Endometrial microvascular endothelial cells (primary cell): Measurements from ENCODE around the gene RALGDS. TPM values are rescaled to one million over a fixed set of nuclear protein-coding genes. Genes with fewer than 3 reads are reported as not detected.

Experiments used
- in situ Hi-C: cut with HindIII; loops from 2 replicates; pipeline ENCODE4 v1.10.0; 2017; ENCODE audit warnings: low sequenced_read_pairs, low pct_unique_long_range_greater_than_20kb; ENCODE audit errors: inconsistent ontology term
- total RNA-seq: library from RNA; depleted of rRNA; stranded (reverse); fragments of >200 nt; gene quantifications from one replicate; pipeline ENCODE4 v1.2.3, GENCODE V29; 2015; ENCODE audit errors: inconsistent ontology term

Gene RALGDS
- total RNA-seq, 1 donor from 2014 or later: 17.6 TPM

DNA sequence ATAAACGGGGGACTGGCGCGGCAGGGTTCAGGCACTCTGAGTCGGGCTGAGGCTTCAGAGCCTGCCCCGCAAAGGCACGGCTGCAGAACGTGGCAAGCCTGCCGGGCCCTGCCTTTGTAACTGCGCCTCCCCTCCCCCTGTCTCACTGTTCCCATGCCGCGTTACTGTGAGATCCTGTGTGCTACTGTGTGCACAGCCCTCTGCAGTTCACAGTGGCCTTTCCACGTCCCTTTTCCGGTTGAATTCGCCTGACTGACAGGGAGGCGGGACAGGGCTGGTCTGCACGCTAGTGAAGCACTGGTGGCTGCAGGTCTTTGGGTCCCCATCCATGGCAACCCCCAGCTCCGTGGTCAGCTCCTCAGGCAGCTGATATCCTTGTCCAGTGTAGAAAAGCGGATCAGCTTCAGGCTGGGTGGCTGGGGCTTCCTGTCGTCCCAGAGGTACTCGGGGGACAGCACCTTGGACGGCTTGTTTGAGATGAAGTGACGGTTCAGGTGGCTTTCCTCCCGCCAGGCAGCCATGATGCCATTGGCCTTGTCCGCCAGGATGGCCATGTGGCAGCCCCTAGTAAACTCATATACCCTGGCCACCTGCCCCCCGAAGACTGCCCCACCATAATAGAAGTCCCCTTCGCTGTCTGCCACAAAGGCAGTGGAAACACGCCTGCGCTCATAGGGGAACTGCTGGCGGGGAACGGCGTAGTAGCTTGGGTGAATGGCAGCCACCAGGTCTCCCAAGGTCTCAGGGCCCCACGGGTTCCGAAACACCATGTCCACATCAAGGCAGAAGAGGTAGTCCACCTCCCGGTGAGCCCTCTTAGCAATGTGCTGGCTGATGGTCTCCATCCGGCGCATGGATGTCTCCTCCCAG lies 32.4 kb upstream of the RALGDS start:
- in situ Hi-C loops: no loop called here

GRCh38 chr9:133151601-133152525 lies 30.8 kb upstream of the RALGDS start:
- in situ Hi-C loops: no loop called here

GRCh38 chr9:133151041-133151440 lies 30.0 kb upstream of the RALGDS start:
- in situ Hi-C loops: no loop called here

DNA sequence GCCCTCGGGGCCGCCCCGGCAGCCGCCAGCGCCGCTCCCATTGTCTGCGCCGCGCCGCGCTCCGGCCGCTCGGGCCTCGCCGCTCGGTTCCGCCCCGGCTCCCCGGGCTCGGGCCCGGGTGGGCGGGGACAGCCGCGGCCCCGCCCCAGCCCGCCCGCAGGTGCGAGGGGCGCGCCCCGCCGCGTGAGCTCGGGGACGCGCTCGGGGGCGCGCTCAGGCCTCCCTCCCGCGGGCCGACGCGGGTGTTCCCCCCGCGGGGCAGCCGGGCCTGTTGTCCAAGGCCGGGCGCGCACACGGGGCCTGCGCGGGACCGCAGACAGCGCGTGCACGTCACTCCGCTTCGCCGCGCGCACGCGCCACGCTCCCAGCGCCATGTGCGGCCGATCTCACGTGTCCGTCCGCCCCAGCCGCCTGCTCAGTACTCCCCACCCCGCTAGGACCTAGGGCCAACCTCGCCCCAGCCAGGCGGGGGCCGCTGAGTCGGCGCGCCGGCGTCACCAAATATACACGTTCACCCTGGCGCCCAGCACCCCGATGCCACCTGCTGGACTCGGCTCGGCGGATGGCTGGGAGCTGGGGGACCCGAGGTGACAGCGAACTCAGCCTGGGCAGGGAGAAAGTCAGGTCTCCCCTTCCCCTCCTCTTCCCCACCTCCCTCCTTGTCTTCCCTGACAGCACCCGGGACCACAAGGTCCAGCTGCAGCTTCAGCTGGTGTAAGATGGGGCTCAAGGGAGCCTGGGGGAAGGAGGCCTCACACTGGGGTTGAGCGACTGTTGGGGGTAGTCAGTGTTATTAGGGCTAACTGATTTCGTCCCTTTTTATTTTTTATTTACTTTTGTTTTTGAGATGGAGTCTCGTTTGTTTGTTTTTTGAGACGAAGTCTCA lies 28.3 kb upstream of the RALGDS start:
- in situ Hi-C loops: no loop called here

DNA sequence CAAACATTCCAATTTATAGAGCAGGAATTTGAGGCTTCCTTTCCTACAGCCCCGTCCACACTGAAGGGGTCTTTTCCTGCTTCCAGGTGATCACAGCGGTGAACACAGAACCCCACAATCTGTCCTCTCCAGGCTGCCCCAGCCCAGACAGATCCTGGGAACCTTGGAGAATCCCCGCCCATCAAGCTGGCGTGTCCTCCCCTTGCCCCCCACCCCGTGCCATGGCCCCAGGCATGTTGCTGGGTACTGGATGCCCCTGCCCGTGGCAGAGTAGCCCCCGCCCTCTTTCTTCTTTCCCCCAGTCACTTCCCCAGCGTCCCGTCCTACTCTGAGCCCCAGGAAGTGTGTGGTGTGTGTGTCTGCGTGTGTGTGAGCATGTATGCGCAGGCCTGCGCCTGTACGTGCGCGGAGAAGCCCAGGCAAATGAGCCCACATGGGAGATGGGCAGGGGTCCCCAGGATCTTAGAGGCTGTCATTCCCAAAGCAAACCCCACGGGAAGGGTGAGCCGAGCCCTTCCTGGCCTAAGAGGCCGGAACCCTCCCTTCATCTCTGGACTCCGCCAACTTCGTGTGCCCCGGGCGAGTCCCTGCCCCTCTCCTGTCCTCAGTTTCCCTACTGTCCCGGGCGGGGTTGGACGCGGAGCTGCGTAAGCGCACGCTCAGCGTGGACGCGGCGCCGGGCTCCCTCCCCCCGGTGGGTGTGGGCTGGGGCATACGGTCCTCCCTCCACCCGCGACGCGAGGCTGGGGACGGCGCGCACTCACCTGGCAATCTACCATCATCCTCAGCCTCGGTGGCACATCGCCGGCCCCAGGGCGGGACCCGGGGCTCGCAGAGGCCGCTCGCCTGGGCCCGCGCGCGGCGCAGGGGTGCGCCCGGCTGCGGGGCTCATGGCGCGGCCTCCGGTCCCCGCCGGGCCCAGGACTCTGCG lies 27.4 kb upstream of the RALGDS start:
- in situ Hi-C loops: no loop called here

DNA sequence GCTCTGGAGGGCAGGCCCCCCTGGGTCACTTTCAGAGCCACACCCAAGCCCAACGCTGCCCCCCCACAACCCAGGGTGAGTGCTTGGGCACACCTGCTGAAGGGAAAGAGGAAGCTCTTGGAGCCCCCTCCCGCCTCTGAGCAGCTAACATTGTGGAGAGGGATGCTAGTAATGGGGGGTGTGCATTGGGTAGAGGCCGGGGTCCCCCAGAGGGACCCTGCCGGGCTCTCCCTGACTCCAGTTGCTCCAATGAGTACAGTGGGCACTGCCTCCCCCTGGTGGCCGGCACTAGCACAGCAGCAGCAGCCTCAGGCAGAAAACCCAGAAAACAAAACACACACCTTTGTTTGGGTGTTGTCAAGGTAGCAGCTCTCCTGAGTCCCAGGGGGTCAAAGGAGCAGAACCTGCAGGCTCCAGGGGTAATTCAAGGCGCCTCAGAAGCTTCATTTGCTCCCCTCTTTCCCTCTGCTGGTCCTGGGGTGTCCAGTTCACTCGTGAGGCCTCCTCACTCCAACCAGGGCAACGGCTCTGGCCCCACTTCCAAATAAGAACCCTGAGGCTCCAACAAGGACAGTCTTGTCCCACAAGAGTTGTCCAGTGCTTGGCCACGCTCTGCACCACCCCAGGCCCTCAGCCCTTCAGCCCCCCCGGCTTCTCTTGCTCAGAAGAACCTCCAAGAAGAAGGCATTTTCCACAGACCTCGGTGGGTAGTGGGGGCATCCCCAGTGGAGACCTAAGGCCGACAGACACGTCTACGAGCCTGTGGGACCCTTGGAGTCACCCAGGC lies 26.6 kb upstream of the RALGDS start:
- in situ Hi-C loops: no loop called here

GRCh38 chr9:133146746-133147411 lies 25.8 kb upstream of the RALGDS start:
- in situ Hi-C loops: no loop called here

DNA sequence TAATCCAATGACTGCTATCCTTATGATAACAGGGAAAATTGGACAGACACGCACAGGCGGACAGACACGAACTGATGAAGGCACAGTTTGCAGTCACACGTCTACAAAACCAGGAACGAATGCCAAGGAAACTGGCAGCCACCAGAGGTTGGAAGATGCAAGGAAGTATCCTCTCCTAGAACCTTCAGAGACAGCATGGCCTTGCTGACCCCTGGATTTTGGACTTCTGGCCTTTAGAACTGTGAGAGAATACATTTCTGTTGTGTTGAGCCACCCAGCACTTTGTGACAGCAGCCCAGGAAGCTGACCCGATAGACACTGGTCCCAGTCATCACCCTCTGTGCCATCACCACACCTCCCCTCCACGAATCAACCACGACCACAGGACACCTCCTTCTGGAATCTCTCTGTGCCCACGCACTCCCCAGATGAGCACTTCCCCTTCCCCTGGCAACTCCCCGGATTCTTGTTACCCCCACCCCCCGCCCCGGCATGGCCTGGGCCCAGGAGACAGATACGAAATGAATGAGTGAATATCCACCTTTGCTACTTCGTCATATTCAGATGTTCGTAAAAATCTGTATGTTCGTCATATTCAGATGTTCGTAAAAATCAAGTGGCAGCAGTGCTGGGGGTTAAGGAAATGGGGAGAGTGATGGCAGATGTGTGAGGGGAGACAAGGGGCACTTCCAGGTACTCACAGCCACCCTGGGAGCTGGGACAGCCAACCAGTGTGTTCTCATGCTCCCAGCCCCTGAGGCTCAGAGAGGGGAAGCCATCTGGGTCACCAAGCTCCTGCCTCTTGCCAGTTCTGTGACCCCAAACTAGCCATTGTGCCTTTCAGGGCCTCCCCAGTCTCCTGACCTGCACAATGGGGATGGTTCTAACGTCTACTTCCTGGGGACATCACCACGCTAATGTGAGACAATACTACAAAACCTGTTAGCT lies 24.1 kb upstream of the RALGDS start:
- in situ Hi-C loops: no loop called here

GRCh38 chr9:133144142-133144903 lies 23.3 kb upstream of the RALGDS start:
- in situ Hi-C loops: no loop called here

DNA sequence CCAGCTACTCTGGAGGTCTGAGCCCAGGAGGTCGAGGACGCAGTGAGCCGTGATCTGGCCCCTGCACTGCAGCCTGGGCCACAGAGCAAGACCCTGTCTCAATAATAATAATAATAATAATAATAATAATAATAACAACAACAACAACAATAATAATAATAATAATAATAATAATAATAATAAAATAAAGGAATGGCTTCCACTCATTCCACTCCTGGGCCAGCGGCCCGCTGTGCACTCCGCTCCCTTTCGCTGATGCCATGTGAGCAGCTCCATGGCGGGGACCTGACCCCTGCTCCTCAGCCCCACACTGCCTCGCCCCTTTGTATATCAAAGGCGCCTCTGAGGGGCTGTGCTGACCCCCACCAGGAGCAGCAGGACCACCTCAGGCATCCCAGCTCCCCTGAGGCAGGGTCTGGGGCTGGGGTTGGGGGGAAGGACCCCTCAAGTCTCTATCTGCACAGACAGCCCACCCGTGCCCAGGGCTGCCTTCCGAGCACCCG lies 22.6 kb upstream of the RALGDS start:
- in situ Hi-C loops: no loop called here

DNA sequence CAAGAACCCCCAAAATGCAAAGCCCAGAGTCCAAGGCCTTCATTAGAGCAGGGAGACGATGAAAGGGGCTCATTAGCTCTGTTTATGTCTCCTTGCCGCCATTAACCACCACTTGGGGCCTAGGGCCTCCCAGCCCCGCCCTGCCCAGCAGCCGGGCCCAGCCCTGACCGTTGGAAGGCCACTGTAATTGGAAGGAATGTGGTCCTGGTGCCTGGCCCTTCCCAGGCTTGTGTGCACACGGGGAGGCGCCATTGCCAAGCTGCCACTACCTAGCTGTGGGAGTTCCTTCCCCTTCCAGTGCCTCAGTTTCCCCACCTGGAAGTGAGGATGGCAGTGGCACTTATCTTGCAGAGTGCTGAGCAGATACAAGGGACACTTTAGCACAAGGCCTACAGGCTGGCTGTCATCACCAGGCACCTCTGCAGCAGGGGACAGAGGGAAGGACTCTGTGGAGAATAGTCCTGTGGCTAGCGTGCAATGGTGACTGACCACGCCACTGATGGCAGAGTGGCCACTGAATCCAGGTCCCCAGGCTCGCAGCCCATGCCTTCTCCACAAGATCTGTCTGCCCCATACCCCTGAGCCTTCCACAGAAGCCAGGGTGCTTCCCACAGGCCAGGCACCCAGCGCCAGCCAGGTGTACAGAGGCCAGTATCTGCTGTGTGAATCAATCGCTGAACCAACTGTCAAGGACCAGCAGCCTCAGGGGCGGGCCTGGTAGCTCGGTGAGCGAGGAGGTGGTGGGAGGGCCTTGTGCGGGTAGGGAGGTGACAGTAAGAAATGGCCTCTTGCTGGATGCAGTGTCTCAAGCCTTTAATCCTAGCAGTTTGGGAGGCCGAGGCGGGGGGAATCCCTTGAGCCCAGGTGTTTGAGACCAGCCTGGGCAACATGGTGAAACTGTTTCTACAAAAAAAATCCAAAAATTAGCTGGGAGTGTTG lies 21.9 kb upstream of the RALGDS start:
- in situ Hi-C loops: no loop called here

DNA sequence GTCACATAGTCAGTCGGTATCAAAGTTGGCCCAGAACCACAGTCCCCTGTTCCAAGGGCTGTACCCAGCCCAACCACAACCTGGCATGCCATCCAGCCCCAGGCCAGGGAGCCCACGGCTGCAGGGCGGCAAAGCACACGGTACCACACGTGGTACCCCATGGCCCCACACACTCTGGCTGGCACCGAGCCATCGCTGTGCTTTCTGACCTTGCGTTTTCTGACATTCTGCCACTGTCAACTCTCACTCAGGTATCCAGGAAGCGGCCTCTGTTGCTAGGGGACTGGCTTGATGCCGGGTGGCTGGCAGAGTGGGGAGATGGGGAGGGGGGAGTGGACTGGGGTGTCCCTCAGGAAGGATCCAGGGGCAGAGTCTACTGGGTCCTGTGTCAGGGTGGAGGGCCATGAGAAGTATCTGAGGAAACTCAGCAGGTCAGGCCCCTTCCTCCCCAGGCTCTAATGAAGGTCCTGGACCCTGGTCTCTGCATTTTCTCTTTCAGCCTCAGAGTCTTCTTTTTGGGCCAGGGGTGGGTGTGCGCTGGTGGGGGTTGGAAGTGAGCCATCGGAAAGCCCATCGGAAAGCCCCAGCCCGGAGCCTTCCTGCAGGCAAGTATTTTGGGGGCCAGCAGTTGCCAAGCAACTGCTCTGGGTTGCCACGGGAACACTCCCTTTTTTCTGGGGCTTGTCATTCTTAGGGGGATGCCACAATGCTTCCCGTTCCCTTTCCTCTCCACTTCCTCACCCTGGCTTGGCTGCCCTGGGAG lies 21.0 kb upstream of the RALGDS start:
- in situ Hi-C loops: no loop called here

GRCh38 chr9:133140606-133141005 lies 19.6 kb upstream of the RALGDS start:
- in situ Hi-C loops: no loop called here
